ENCODE results near the gene TRIM8. TPM values are rescaled to one million over a fixed set of nuclear protein-coding genes. Genes with fewer than 3 reads are reported as not detected.

Gene TRIM8
- total and polyA plus RNA-seq, 9 of the 15 experiments (the other 6 are each of a cell fraction or from before 2014, with no cell fraction given) = 1.7 to 26.0 (median 9.1) TPM

DNA sequence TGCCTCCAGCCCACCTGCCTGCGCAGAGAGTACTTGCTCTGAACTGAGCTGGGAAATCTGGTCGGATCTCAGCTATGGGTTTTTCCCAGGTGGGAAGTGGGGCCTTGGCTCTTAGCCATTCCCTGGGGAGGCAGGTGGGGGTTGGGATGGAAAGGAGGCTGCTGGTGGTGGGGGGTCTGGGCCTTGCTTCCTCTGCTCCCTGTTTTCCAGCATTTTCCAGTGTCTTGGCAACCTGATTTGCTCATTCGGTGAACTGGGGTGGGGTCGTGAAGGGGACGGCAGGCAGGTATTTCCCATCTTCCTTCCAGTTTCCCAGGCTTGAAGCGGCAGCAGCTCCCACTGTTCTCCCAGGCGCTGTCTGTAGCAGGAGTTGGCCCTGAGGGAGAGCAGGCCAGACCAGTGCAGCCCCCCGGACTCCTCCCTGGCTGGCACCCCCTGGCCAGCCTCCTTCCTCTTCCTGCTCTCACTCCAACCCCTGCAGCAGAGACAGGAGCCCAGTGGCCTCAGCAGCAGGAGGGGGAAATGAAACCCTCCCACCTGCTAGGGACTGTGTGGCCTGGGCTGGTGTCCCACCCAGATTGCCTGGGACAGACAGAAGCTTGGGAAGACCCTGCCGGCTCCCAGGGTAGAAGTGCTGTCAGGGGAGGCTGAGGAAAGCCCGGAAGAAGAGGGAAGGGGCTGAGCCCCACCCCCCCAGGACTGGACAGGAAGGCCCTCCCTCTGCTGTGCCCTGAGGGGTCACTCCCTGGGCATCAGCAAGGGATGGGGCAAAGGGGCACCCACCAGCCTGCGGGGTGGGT is 6.6 kb downstream of the TRIM8 start (continued):
- no peak for TF ChIP-seq JUN (IDR thresholded peaks at IDR 0.05; ENCODE audit: borderline replicate concordance, low read depth, low read length)
- no peak for TF ChIP-seq JUN (CRISPR knock-in tag; IDR thresholded peaks at IDR 0.05; ENCODE audit: borderline replicate concordance)
- TF ChIP-seq, protein P1, sequence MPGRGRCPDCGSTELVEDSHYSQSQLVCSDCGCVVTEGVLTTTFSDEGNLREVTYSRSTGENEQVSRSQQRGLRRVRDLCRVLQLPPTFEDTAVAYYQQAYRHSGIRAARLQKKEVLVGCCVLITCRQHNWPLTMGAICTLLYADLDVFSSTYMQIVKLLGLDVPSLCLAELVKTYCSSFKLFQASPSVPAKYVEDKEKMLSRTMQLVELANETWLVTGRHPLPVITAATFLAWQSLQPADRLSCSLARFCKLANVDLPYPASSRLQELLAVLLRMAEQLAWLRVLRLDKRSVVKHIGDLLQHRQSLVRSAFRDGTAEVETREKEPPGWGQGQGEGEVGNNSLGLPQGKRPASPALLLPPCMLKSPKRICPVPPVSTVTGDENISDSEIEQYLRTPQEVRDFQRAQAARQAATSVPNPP (IDR thresholded peaks at IDR 0.05; ENCODE audit: borderline replicate concordance, insufficient read depth, insufficient read length) = no peak

DNA sequence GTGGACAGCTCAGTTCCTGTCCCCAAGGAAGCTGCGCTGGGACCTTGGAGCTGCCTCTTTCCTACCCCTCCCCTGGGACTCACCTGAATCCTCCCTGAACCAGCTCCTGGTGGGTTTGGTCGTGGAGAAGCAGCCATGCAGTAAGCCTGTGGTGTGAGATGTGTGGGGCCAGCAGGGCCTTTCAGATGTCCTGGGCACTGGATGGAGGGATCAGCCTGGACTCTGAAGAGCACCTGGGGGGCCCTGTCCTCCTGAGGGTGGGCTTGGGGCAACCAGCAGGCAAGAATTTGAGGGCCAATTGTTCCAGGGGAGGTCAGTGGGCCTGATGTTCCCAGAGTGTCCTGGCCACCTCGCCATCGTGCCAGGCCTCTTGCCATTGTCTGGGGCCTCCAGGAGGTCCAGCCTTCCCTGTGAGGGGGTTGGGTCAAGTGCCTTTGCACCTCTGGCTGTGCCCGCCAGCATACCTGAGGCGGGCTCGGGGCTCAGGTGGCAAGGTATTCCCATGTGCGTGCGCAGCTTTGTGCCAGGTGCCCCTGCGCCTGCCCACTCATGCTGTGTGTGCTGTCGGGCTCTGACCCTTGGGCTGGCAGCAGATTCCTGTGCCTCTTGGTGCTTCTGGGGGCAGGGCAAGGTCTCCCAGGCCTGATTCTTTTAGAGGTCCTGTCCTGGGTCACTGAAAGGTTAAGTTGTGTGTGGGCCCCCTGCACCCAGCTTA is 7.3 kb downstream of the TRIM8 start:
- no peak for TF ChIP-seq NRF1 (conservative IDR thresholded peaks at IDR 0.05 in 1 of 2, IDR thresholded peaks at IDR 0.05 in 1 of 2)
- TF ChIP-seq RBFOX2 (IDR thresholded peaks at IDR 0.05; ENCODE audit: low read depth, low read length) = peak; percentile 46; the same call in 1 of the 2 replicates
- TF ChIP-seq WHSC1 (IDR thresholded peaks at IDR 0.05; ENCODE audit: low read length) = no peak
- TF ChIP-seq TCFL5 (CRISPR knock-in tag; conservative IDR thresholded peaks at IDR 0.05) = no peak
- no peak for TF ChIP-seq CHCHD3 (CRISPR knock-in tag; IDR thresholded peaks at IDR 0.05)
- Histone ChIP-seq H3K9me3 (replicated peaks; ENCODE audit: control insufficient read depth, insufficient read depth, low read depth, low read length) (no peaks in the 10 kb centered on the region), H2AFZ (ENCODE audit: low read depth, low read length) (no peak overlapping the region), H3K27ac (ENCODE audit: extremely low read depth, low read depth, low read length) (no peak overlapping the region), H3K9ac (ENCODE audit: insufficient read depth in 1 of 2, low read depth in 2 of 2, low read length in 2 of 2) (peak overlapping the region in 1 of 2 experiments; percentile 64; a peak in 2 of 4 replicates), H3K36me3 (ENCODE audit: control insufficient read depth, insufficient read depth, low read length) (peaks cover 44% of the 10 kb centered on the region; the same call in 2 of the 3 replicates), H3K9me1 (ENCODE audit: control insufficient read depth, insufficient read depth, low read length) (peaks cover 2% of the 10 kb centered on the region), H4K20me1 (replicated peaks; ENCODE audit: control insufficient read depth, insufficient read depth, low read length) (0 out of 2 replicates have a peak, but pooled peaks cover 3% of the 10 kb centered on the region), H3K27me3 (ENCODE audit: control insufficient read depth in 2 of 2, insufficient read depth in 2 of 2, low read length in 2 of 2) (no peaks in the 10 kb centered on the region), H3K4me2 (ENCODE audit: insufficient read depth, low read length) (no peak overlapping the region), H3K4me3 (no peak overlapping the region), H3K79me2 (ENCODE audit: control insufficient read depth, insufficient read depth, low read length) (peaks cover 63% of the 10 kb centered on the region), H3K4me1 (replicated peaks in 1 of 2; ENCODE audit: control insufficient read depth in 2 of 2, insufficient read depth in 2 of 2, low read length in 2 of 2) (peaks cover 3 to 47% of the 10 kb centered on the region in 2 experiments; a peak in 4 of 5 replicates)
- FAIRE-seq (no peak), ATAC-seq (no peak), DNase-seq (ENCODE audit: extremely low read depth in 1 of 4, low spot score in 3 of 4) (no peak)
- BruUV-seq (replicated peaks) = no TSS peak
- ChIA-PET CTCF (ENCODE audit: low intra/inter-chr PET ratio) (no interaction called here), POLR2A (interaction anchor here (0.7 to 1.0 kb wide), 2 partner anchors 9 to 60 kb away, joined by 3 read pairs; no protein-coding TSS in a partner anchor)
- WGBS (ENCODE audit: insufficient coverage, low coverage, missing lambda C conversion rate) = 92% methylated on average over 9 of the region's 11 CpGs
- in situ Hi-C loops (cut with MboI) (no loop called here), intact Hi-C loops (cut with micrococcal nuclease) (no loop called here)
